HG03521 (cell line): Measurements from ENCODE around the gene SPATA2.
"Not testable (repeated sequence)": the region's sequence is repeated elsewhere in the genome, so short reads cannot be mapped to it uniquely, and the experiment has no call there.

ENCODE experiments used
- ATAC-seq: cut with Tn5 transposase; IDR thresholded peaks from one replicate; pipeline ENCODE4 v1.9.1; 2021; ENCODE audit warnings: mild to moderate bottlenecking, moderate library complexity; ENCODE audit not compliant: unreplicated experiment

Gene SPATA2

GRCh38 chr20:49915380-49916145 lies at the start of gene SPATA2:
Gene SPATA2, minus strand, starts transcription at chr20:49915529. Its CDS starts 7,039 bp downstream, at chr20:49908490.
- ATAC-seq, result peak; percentile 80

- ATAC-seq, result no peak
Measured at GRCh38 chr20:49961413-49961812, 46.1 kb upstream of the SPATA2 start.

GRCh38 chr20:49957089-49957938 lies 42.0 kb upstream of the SPATA2 start:
- not testable (repeated sequence) for ATAC-seq

- no peak for ATAC-seq
Measured at GRCh38 chr20:49956689-49957088, 41.4 kb upstream of the SPATA2 start.

GRCh38 chr20:49955830-49956396 lies 40.6 kb upstream of the SPATA2 start:
- ATAC-seq, result not testable (repeated sequence)

GRCh38 chr20:49955167-49955566 lies 39.8 kb upstream of the SPATA2 start:
- no peak for ATAC-seq

GRCh38 chr20:49951151-49951550 lies 35.8 kb upstream of the SPATA2 start:
- no peak for ATAC-seq

GRCh38 chr20:49948809-49949507 lies 33.6 kb upstream of the SPATA2 start:
- ATAC-seq, result no peak

- ATAC-seq, result no peak
Measured at GRCh38 chr20:49948178-49948577, 32.8 kb upstream of the SPATA2 start.

- no peak for ATAC-seq
Measured at GRCh38 chr20:49945701-49946477, 30.6 kb upstream of the SPATA2 start.

- ATAC-seq, result no peak
Measured at GRCh38 chr20:49945306-49945700, 30.0 kb upstream of the SPATA2 start.

GRCh38 chr20:49942942-49943341 lies 27.6 kb upstream of the SPATA2 start:
- ATAC-seq, result no peak

GRCh38 chr20:49942303-49942702 lies 27.0 kb upstream of the SPATA2 start:
- no peak for ATAC-seq

GRCh38 chr20:49941456-49941855 lies 26.1 kb upstream of the SPATA2 start:
- ATAC-seq, result no peak

GRCh38 chr20:49938173-49939163 lies 23.1 kb upstream of the SPATA2 start:
- no peak for ATAC-seq

GRCh38 chr20:49937027-49937929 lies 21.9 kb upstream of the SPATA2 start:
- ATAC-seq, result no peak

- peak; percentile 78 for ATAC-seq
Measured at GRCh38 chr20:49936153-49937026, 21.1 kb upstream of the SPATA2 start, which contains the start of gene RNF114. Gene RNF114, plus strand, starts transcription at chr20:49936397. Its CDS starts 16 bp downstream, at chr20:49936413.
